CD4-positive, alpha-beta T cell (primary cell): ENCODE data around the gene TTC21A. TPM values are rescaled to one million over a fixed set of nuclear protein-coding genes. Genes with fewer than 3 reads are reported as not detected.

ENCODE experiments used
- ATAC-seq: fragments of 200-7000 bp; cut with Tn5 transposase; one replicate; pipeline ENCODE4 v1.10.0; 2022; ENCODE audit warnings: mild to moderate bottlenecking; ENCODE audit not compliant: poor library complexity
- CTCF ChIA-PET: fragments of 350-600 bp; sonication (Branson Sonifier 250); formaldehyde crosslinking; loops from one replicate; lab custom pipeline; 2021; ENCODE audit warnings: antibody characterized with exemption, inconsistent platforms; lab: Charles Lee
- POLR2A ChIA-PET: fragments of 350-600 bp; sonication (Branson Sonifier 250); formaldehyde crosslinking; loops from one replicate; lab custom pipeline; 2021; ENCODE audit warnings: antibody characterized with exemption, inconsistent platforms; lab: Charles Lee
- DNase-seq, 14 experiments: peaks; one replicate each; pipeline ENCODE4 v3.0.0-alpha.2; 2013 to 2020; ENCODE audit warnings: mixed read lengths in 2 of 14
- H3K27ac ChIP-seq, 2 donors: one replicate each; pipeline versions ENCODE4 v1.5.1 to v1.7.0; 2013; ENCODE audit warnings: low read length in 2 of 2, low read depth in 1 of 2, mild to moderate bottlenecking in 1 of 2
- H3K27me3 ChIP-seq, 2 experiments: 1 replicate in 1 of 2; 2 replicates in 1 of 2; pipeline versions ENCODE4 v1.6.1 to v1.7.0; 2013; ENCODE audit warnings: low read length in 2 of 2, control low read depth in 1 of 2, mild to moderate bottlenecking in 1 of 2, moderate library complexity in 1 of 2; ENCODE audit not compliant: insufficient read depth in 2 of 2, control insufficient read depth in 1 of 2
- H3K36me3 ChIP-seq: one replicate; pipeline ENCODE4 v1.6.1; 2013; ENCODE audit warnings: low read length, control low read depth; ENCODE audit not compliant: insufficient read depth
- H3K4me1 ChIP-seq: one replicate; pipeline ENCODE4 v1.6.1; 2013; ENCODE audit warnings: low read length, control low read depth; ENCODE audit not compliant: insufficient read depth
- H3K4me3 ChIP-seq: one replicate; pipeline ENCODE4 v1.5.1; 2013; ENCODE audit warnings: mild to moderate bottlenecking, low read length, moderate library complexity
- H3K9me3 ChIP-seq, 2 experiments: 1 replicate in 1 of 2; 2 replicates in 1 of 2; pipeline versions ENCODE4 v1.6.1 to v1.7.0; 2013; ENCODE audit warnings: low read length in 2 of 2, mild to moderate bottlenecking in 2 of 2, control low read depth in 1 of 2, moderate library complexity in 1 of 2; ENCODE audit not compliant: control insufficient read depth in 1 of 2, insufficient read depth in 1 of 2
- H3K27ac Mint-ChIP-seq: one replicate; pipeline ENCODE4 v1.8.0; 2020; ENCODE audit warnings: mixed read lengths
- H3K27me3 Mint-ChIP-seq: one replicate; pipeline ENCODE4 v1.8.0; 2021; ENCODE audit warnings: mixed read lengths
- H3K36me3 Mint-ChIP-seq: one replicate; pipeline ENCODE4 v1.8.0; 2021; ENCODE audit warnings: low read depth, mixed read lengths
- H3K4me1 Mint-ChIP-seq: one replicate; pipeline ENCODE4 v1.8.0; 2021; ENCODE audit warnings: low read depth, mixed read lengths
- H3K4me3 Mint-ChIP-seq: one replicate; pipeline ENCODE4 v1.8.0; 2020; ENCODE audit warnings: mild to moderate bottlenecking, mixed read lengths
- H3K9me3 Mint-ChIP-seq: one replicate; pipeline ENCODE4 v1.8.0; 2020; ENCODE audit warnings: mixed read lengths
- CTCF ChIP-seq: fragments of 200-600 bp; IDR thresholded peaks from one replicate; pipeline ENCODE4 v1.8.0; 2022; ENCODE audit warnings: antibody characterized with exemption, mild to moderate bottlenecking
- intact Hi-C, 2 experiments: fragments of 100-400 bp; cut with DNase I in 1 of 2; cut with micrococcal nuclease in 1 of 2; formaldehyde crosslinking; loops; one replicate each; pipeline versions ENCODE4 v1.15.1 to v1.9.0; 2023 to 2025; cut with DNase I, micrococcal nuclease
- total RNA-seq, 174 experiments: library from RNA in 2 of 174; stranded (reverse) in 2 of 174; gene quantifications; one replicate each; pipeline ENCODE4 v1.2.3 and lab custom pipeline; 2021 to 2026

The TTC21A gene
- total RNA-seq, 2 experiments from 2014 or later, result 4.1 to 5.2 TPM

- no peaks in the 10 kb centered on the region for H3K9me3 Mint-ChIP-seq
- H3K36me3 Mint-ChIP-seq, result peaks cover 65% of the 10 kb centered on the region
- no peak for TF ChIP-seq CTCF
- Histone ChIP-seq H3K36me3 (peaks cover 58% of the 10 kb centered on the region), H3K9me3 (no peaks in the 10 kb centered on the region), H3K4me1 (peaks cover 21% of the 10 kb centered on the region), H3K27ac (no peak overlapping the region), H3K27me3 (no peaks in the 10 kb centered on the region), H3K4me3 (no peak overlapping the region)
- ChIA-PET CTCF (interaction anchor here (1.3 kb wide), 1 partner anchor 9 kb away, joined by 3 read pairs; no protein-coding TSS in a partner anchor), POLR2A (interaction anchor here (1.4 kb wide), 1 partner anchor 9 kb away, joined by 3 read pairs; no protein-coding TSS in a partner anchor)
- peaks cover 32% of the 10 kb centered on the region for H3K4me1 Mint-ChIP-seq
- H3K27me3 Mint-ChIP-seq, result no peaks in the 10 kb centered on the region
- DNase-seq (no peak), ATAC-seq (no peak)
- peak overlapping the region; percentile 52 for H3K4me3 Mint-ChIP-seq
- intact Hi-C loops, result loop anchor here in 1 of 2 experiments (10.0 kb wide), 1 partner anchor 86 kb away; the partner anchor contains the start of genes SCN11A and WDR48
- H3K27ac Mint-ChIP-seq, result peak overlapping the region; percentile 68
These were observed 33.0 kb downstream of the TTC21A start for GRCh38 chr3:39140341-39140971.

GRCh38 chr3:39141171-39141995 lies 33.9 kb downstream of the TTC21A start:
- ChIA-PET POLR2A (interaction anchor here (1.4 kb wide), 1 partner anchor 8 kb away, joined by 3 read pairs; no protein-coding TSS in a partner anchor), CTCF (interaction anchor here (1.3 kb wide), 1 partner anchor 10 kb away, joined by 3 read pairs; no protein-coding TSS in a partner anchor)
- Histone ChIP-seq H3K36me3 (peaks cover 67% of the 10 kb centered on the region), H3K4me1 (peaks cover 27% of the 10 kb centered on the region), H3K27ac (no peak overlapping the region), H3K9me3 (no peaks in the 10 kb centered on the region), H3K27me3 (no peaks in the 10 kb centered on the region), H3K4me3 (no peak overlapping the region)
- Mint-ChIP-seq H3K9me3 (no peaks in the 10 kb centered on the region), H3K36me3 (peaks cover 74% of the 10 kb centered on the region), H3K4me3 (peak overlapping the region; percentile 55), H3K4me1 (peaks cover 41% of the 10 kb centered on the region), H3K27me3 (no peaks in the 10 kb centered on the region), H3K27ac (peak overlapping the region; percentile 68)
- DNase-seq (peak in 2 of 14 experiments; percentile 38 to 51), ATAC-seq (peak; percentile 4)
- intact Hi-C loops, result loop anchor here in 1 of 2 experiments (10.0 kb wide), 1 partner anchor 87 kb away; the partner anchor contains the start of genes SCN11A and WDR48
- no peak for TF ChIP-seq CTCF

- Mint-ChIP-seq H3K9me3 (no peaks in the 10 kb centered on the region), H3K27ac (peak overlapping the region; percentile 68), H3K27me3 (no peaks in the 10 kb centered on the region), H3K4me1 (peaks cover 48% of the 10 kb centered on the region), H3K4me3 (peak overlapping the region; percentile 55), H3K36me3 (peaks cover 81% of the 10 kb centered on the region)
- no peak overlapping the region for H3K4me3 ChIP-seq
- ChIA-PET POLR2A (no interaction called here), CTCF (no interaction called here)
- no peak for TF ChIP-seq CTCF
- H3K27me3 ChIP-seq, result no peaks in the 10 kb centered on the region
- ATAC-seq (no peak), DNase-seq (no peak)
- no peak overlapping the region for H3K27ac ChIP-seq
- H3K4me1 ChIP-seq, result peaks cover 34% of the 10 kb centered on the region
- intact Hi-C loops, result loop anchor here in 1 of 2 experiments (10.0 kb wide), 1 partner anchor 87 kb away; the partner anchor contains the start of genes SCN11A and WDR48
- H3K36me3 ChIP-seq, result peaks cover 69% of the 10 kb centered on the region
- no peaks in the 10 kb centered on the region for H3K9me3 ChIP-seq
These were observed 34.6 kb downstream of the TTC21A start for GRCh38 chr3:39142067-39142466.
